Measurements from ENCODE around the gene MCM6.

The MCM6 gene

DNA sequence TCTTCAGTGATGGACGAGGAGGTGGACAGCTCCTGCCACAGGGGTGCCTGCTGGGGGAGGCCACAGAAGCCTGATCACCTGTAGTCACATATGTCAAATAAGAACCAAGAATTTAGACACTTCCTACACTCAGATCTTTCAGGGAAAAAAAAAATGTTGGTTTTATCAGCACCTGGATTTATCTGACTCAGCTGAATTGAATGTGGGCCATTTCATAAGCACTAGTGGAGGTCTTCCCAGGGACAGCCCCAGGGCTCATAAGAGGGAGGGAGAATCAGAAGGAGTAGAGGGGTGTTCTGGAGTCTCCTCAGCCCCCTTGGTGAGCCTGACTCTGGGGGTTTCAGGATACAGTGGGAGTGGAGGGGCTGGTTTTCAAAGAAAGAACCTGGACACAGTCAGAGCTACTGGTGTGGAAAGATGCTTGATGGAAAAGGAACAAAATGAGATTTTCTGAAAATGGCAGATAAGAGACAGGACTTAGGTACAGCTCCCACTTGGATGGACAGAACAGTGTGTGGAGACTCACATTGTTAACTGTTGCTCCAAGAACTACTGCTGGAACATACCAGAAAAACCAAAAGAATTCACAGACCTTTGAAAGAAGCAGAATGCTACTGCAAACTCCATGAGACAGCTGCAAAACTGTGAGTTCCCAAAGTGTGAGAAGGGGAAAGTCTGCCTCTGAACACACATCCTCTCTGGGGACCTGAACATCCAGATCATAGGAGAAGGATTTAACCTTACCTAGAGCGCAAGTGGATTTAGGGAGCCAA is 84.6 kb downstream of the MCM6 start:
- peak; percentile 66 for DNase-seq (ENCODE audit: low read depth)
- TF ChIP-seq, protein P1, sequence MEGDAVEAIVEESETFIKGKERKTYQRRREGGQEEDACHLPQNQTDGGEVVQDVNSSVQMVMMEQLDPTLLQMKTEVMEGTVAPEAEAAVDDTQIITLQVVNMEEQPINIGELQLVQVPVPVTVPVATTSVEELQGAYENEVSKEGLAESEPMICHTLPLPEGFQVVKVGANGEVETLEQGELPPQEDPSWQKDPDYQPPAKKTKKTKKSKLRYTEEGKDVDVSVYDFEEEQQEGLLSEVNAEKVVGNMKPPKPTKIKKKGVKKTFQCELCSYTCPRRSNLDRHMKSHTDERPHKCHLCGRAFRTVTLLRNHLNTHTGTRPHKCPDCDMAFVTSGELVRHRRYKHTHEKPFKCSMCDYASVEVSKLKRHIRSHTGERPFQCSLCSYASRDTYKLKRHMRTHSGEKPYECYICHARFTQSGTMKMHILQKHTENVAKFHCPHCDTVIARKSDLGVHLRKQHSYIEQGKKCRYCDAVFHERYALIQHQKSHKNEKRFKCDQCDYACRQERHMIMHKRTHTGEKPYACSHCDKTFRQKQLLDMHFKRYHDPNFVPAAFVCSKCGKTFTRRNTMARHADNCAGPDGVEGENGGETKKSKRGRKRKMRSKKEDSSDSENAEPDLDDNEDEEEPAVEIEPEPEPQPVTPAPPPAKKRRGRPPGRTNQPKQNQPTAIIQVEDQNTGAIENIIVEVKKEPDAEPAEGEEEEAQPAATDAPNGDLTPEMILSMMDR (conservative IDR thresholded peaks at IDR 0.05; ENCODE audit: low read depth, low read length): no peak

DNA sequence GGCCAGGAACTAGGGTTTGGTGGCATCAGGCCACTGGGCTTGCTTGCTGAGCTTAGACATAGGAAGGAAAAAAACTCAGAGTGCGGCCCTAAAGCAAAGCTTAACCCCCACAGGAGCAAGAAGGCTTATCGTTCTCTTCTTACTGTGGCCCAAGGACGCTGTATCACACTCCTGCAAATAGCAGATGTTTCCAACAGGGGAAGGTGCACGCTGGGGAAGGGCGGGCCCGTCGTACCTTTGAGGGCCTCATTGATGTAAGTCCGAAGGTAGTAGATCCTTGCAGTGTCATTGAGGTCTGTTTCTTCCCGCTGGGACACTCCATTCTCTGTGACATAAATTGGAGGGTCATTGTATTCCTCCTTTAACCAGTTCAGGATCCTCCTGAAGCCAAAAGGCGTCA is 85.8 kb downstream of the MCM6 start:
- no peak for DNase-seq (ENCODE audit: low read depth)
- H3K4me3 ChIP-seq (ENCODE audit: low read depth, low read length): no peak overlapping the region
- TF ChIP-seq, protein P1 (conservative IDR thresholded peaks at IDR 0.05; ENCODE audit: low read depth, low read length): no peak

More for the DNA sequence above, 84.6 kb downstream of the MCM6 start:
- H3K4me3 ChIP-seq (ENCODE audit: low read depth, low read length): no peak overlapping the region

All from choroid plexus epithelial cell (primary cell).